GM18870 (cell line): Measurements from ENCODE around the gene FAM81A.

Experiments used
- ATAC-seq: cut with Tn5 transposase; IDR thresholded peaks from one replicate; pipeline ENCODE4 v1.9.1; 2021; ENCODE audit warnings: moderate library complexity; ENCODE audit not compliant: unreplicated experiment

Gene FAM81A

DNA sequence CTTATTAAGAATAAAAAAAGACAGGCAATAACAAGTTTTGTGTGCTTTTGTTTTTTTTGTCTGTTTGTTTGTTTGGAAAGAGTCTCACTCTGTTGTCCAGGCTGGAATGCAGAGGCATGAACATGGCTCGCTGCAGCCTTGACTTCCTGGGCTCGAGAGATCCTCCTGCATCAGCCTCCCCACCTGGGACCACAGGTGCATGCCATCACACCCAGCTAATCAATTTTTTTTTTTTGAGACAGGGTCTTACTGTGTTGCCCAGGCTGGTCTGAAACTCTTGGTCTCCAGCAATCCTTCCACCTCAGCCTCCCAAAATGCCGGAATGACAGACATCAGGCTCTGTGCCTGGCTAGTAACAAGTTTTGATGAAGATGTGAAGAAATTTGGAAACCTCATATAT, 100.5 kb downstream of the FAM81A start:
- ATAC-seq, result no peak

DNA sequence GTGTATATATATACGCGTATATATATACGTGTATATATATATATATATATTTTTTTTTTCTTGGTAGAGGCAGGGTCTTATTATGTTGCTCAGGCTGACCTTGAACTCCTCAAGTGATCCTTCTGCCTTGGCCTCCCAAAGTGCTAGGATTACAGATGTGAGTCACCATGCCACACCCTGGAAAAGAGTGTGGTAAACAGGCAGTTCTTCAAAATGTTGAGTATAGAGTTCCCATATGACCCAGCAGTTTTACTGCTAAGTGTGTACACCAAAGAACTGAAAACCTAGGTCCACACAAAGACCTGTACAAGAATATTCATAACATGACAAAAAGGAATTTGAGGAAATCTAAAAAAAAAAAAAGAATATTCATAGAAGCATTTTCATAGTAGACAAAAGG, 101.8 kb downstream of the FAM81A start:
- no peak for ATAC-seq

DNA sequence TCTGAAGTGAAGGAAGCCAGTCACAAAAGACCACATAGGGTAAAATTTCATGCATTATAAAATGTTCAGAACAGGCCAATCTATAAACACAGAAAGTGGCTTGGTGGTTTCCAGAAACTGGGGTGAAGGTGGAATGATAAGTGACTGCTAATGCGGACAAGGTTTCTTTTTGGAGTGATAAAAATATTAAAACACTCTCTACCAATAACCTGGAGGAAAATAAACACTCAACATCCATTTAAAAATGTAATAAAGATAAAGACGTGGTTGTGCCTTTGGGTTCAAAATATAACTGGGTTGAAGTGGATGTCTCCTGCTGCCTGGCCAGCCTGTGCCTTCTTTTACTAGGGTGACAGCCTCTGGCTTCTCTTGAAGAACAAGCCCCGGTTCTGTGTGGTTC, 102.7 kb downstream of the FAM81A start:
- ATAC-seq, result no peak

DNA sequence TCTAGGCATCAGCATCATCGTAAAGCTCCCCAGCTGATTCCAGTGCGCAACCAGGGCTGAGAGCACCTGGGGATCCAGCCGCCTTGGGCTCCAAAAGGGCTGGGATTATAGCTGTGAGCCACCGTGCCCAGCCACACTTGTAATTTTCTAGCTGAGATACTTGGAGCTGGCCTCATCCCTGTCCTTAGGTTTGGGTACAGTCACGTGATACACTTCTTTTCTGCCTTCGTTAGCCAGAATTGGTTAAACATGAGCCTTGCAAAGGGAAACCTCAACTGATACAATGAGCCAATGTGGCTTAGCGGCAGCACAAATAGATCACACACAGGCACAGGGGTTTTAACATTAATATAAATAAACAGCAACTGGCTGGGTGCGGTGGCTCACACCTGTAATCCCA, 103.8 kb downstream of the FAM81A start:
- no peak for ATAC-seq

DNA sequence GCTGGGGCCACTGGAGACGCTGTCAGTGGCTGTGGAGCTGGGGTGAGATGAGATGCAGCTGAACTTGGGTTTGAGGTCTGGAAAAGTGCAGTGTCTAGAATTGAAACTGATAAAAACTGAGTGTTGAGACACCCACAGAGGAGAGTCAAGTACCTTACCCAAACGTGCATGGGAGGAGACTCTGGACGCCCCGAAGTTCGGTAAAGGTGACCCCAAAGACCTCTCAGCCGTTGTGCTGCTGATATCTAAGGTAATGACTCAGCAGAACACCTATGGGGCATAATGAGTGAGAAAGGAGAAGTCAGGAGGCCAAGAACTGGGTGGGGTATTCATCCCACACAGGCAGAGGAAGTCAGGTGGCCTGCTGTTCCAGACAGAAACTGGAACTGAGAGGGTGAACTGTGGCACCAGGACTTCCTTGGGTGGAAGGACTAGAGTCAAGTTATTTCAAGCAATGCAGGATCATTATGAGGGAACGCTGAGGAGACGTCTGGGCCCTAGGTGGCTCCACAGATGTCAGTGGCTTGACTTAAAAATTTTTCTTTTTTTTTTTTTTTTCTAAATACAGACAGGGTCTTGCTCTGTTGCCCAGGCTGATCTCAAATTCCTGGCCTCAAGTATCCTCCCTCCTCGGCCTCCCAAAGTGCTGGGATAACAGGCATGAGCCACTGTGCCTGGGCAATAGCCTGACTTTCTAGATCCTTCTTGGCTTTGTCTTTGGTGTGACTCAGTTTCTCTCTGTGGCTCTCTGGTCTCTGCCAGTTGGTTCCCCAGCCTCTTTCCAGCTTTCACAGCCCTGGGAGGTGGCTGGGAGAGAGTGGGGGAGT, 105.9 kb downstream of the FAM81A start:
- ATAC-seq, result no peak

DNA sequence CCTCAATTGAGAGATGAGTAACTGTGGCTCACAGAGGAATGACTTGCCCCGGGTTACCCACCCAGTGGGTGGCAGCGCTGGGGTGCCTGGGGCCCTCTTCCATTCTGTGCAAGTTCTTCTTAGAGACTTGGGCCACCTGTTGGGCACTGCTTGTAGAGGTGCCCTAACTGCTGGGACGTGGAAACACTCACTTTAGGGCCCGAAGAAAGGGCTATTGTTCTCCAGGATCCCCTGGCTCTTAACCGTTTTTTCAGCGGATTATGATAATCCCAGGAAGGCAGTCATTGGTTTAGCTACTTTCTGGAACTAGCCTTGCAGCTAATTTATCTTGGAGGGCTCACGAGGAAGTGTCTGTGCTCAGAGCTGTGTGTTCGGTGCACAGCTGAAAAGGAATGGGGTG, 107.6 kb downstream of the FAM81A start:
- ATAC-seq, result no peak

DNA sequence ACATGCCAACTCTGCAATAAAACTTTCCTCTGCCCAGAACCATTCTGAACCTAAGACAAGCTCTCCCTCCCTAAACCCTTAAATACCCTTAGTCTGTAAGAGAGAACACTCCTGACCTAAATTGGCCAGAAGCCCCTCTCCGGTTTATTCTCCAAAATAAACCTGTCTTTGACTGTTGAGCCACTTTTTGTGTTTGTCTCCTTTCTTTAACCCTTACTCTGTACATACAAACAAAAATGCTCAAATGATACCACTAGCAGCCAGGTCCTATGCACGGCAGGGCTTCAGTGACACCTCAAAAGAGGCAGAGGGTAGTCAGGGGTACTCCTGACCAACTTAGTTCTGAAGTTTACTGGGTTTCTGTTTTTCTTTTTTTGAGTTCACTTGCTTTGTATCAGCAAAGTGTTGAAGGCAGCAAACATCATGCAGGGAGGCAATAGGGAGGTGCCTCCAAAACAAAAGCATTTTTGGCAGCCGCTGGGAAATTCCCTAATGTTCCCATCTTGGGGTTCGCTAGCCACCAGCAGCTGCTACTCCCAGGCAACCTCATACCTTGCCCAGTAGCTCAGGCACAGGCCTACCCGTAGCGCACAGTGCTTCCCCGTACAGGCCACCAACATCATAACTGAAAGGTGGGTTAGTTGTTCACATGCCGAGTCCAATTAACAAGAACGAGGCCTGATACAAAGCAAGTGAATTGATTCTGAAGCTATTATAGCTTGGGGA, 110.7 kb downstream of the FAM81A start:
- no peak for ATAC-seq

DNA sequence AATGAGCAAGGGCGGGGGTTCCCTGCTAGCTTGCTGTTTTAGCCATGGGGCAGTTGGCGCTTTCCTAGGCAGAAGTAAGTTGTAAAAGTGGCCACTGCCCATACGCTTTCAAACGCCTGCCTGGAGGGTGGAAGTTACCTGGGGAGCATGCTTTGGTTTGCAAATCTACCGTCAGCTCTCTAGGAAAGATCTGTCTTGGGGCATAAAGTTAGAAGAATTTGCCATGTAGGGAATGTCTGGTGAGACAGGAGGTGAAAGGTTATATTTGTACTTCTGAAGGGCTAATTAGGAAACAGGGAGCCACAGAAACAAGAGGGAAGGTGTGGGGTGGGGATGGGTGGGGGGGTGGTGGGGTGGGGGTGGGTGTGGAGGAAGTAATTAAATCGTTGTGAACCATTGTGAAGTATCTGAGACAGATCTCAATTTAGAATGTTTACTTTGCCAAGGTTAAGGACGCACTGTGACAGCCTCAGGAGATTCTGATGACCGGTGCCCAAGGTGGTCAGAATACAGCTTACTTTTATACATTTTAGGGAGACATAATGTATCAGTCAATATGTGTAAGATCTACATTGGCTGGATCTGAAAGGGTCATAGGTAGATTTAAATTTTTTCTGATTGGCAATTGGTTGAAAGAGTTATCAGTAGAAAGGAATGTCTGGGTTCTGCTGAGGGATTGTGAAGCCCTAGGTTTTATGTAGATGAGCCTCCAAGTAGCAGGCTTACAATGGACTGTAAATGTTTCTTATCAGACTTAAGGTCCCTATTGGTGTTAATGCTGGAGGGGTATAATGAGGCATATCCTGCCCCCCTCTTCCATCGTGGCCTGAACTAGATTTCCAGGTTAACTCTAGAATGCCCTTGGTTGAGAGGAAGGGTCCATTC, 111.6 kb downstream of the FAM81A start:
- no peak for ATAC-seq

DNA sequence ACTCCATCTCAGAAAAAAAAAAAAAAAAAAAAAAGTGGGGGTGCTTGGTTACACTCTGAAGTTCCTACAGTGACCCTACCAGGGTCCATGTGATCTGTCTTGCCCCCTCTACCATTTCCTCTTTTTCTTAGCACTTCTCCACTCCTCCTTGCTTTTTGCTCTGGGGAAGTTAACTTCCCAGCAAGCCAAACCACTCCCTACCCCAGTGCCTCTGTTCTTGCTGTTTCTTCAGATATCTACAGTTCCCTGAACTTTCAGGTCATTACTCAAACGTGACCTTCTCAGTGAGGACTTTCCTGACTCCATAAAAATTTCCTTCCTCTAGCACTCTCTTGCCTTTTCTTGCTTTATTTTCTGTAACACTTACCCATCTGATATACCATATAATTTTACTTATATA, 112.5 kb downstream of the FAM81A start:
- ATAC-seq, result no peak

DNA sequence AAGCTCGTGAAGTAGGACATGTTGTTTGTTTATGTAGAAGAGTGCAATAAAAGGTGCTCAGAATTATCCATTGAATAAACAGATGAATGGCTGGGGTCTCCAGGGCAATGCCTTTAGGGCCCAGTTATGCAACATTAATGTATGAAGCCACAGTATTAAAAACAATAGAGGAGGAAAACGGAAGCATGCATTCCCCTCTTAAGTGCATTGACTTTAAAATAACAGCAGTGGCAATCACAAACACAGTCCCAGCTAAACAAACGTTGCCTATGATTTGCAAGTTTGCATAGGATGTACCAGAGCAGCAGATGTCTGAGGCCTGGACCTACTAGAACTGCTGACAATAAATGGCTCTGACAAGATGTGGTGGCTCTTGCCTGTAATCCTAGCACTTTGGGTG, 113.0 kb downstream of the FAM81A start:
- ATAC-seq, result no peak

DNA sequence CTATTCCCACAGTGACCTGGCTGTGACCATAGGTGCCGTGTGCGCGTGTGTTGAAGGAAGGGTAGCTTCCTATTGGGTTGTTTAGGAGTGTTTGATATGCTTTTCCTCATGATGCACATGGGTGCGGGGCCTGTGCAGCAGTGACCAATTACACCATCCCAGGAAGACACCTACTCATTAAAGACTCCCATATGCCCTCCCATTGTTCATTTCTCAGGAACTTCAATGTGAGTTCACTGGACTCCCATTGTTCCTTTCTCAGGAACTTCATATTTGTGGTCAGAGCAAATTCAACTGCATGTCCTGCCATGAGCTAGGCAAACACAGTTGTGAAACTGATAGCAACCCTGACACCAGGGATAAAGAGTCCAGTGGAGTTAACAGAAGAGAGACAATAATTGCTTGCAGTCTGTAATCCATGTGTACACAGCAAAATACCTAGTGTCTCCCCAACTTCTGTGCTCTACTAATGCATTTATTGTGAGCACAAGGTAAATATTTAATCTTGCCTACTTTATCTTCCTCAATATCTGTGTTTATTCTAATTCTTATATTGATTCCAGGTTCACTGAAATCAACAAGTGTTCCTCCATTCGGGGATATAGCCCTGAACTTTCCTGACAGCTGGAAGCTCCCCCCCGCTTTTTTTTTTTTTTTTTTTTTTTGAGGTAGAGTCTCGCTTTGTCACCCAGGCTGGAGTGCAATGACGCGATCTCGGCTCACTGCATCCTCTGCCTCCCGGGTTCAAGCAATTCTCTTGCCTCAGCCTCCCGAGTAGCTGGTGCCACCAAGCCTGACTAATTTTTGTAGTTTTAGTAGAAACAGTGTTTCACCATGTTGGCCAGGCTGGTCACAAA, 116.1 kb downstream of the FAM81A start:
- ATAC-seq, result no peak

DNA sequence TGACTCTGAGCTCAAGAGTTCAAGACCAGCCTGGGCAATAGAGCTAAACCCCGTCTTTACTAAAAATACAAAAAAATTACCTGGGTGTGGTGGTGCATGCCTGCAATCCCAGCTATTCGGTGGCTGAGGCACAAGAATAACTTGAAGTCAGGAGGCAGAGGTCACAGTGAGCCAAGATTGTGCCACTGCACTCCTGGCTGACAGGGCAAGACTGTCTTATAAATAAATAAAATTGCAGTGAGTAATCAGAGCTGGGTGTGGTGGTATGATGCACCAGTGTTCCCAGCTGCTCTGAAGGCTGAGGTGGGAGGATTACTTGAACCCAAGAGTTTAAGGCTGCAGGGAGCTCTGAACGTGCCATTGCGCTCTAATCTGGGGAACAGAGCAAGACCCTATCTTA, 117.7 kb downstream of the FAM81A start:
- no peak for ATAC-seq

DNA sequence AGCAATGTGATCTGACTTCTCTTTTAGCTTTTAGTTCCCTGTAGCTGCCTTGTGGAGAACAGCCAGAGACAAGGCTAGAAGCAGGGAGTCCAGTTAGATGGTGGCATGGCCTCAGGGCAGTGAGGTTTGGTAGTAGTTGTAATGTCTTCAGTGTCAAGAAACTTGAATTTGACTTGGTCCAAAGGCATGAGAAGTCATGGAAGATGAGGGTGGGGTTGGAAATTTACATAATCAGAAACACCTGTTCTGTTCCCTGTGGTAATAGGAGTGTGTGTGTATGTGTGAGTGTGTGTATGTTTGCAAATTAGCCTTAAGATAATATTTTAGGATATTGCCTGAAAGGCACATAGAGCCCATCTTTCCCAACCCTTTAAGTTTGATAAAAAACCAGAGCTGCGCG, 118.4 kb downstream of the FAM81A start:
- ATAC-seq, result no peak

DNA sequence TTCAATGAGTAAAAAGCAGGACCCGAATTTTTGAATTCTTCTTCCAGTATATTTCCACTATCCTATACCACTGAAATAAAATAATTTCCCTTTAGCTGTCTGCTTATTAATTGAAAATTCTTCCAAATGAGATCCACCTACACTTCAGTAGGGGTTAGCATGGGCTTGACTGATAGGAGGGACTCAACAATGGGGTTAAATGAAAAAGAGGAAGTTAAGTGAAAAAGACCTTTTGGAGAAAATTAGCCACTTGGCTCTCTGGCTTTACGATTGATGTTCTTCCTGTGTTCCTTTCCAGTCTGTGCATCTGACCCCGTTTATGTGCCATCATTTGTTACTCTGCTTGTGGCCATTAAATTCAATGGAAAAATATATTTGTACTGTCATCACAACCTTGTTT, 119.6 kb downstream of the FAM81A start:
- no peak for ATAC-seq

DNA sequence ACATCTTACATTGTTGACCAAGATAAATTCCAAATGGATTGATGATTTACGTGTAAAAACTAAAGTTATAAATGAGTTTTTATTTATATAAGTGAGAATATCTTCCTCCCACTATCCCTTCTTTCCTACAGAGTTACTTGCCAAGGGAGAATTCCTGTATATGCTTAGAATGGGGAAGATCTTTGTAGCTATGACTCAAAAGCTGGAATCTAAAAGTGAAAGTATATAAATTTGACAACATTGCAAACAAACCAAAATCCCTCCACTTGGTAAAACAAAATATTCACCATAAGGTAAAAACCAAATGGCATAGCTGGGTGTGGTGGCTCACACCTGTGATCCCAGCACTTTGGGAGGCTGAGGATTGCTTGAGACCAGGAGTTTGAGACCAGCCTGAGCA, 120.9 kb downstream of the FAM81A start:
- ATAC-seq, result no peak

DNA sequence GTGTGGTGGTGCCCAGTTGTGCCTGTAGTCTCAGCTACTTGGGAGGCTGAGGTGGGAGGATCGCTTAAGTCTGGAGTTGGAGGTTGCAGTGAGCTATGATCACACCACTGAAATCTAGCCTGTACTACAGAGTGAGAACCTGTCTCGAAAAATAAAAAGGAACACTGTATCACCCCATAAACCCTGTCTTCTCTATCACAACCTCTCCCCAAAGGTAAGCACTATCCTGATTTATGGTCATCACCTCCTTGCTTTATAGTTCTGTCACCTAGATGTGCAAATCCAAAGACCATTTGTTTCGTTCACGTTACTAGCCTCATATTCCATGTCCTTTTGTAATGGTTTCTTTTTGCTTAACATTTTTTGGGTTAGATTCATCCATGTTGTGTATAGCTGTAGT, 123.6 kb downstream of the FAM81A start:
- no peak for ATAC-seq

DNA sequence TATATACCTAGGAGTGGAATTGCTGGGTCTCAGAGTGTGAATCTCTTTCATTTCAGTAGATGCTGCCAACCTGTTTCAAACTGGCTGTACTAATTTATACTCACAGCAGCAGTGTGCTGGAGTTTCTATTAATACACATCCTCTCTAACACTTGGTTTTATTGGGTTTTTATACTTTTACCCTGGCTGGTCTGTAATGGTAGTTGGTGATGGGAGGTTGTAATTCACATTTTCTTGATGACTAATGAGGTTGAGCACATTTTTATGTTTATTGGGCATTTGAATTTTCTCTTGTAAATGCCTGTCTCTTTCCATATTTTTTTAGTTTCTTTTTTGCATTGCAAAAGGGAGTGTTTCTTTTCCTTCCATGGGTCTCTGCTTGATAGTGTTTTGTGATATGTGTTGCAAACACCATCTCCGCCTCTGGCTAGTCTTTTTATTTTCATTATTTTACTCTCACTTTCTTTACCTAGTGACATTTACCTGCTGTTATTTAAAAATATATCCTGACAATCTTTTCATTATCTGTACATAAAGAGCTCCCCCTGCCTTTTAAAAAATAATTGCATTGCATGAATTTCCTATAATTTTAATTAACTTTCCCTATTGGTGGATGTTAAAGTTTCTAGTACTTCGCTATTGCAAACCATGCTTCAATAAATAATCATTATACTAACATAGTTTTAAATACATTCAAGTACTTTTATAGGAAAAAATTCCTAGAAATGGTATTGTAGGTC, 124.6 kb downstream of the FAM81A start:
- ATAC-seq, result no peak

DNA sequence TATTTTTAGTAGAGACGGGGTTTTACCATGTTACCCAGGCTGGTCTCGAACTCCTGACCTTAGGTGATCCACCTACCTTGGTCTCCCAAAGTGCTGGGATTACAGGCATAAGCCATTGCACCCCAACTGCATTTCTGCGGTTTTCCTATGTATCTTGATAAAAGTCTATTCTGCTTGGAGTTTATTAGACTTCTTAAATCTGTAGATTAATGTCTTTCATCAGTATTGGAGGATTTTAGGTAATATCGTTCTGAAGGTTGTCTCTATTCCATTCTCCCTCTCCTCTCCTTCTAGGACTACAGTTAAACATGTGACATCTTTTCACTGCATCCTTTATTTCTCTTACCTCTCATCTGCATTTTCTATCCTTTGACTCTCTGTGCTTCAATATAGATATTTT, 127.3 kb downstream of the FAM81A start:
- ATAC-seq, result no peak

DNA sequence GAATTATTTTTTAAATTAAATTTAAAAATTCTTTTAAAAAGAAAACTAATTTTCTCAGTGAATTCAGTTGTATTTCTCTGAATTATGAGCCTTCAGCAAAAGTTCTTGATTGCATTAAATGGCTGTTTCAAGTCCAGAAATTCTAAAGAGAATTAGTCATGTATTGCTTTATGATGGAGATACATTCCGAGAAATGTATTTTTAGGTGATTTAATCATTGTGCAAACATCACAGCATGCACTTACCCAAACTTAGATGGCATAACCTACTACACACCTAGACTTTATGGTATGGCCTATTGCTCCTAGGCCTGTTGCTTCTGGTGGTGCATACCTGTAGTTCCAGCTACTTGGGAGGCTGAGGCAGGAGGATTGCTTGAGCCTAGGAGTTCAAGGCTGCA, 129.3 kb downstream of the FAM81A start:
- ATAC-seq, result no peak

DNA sequence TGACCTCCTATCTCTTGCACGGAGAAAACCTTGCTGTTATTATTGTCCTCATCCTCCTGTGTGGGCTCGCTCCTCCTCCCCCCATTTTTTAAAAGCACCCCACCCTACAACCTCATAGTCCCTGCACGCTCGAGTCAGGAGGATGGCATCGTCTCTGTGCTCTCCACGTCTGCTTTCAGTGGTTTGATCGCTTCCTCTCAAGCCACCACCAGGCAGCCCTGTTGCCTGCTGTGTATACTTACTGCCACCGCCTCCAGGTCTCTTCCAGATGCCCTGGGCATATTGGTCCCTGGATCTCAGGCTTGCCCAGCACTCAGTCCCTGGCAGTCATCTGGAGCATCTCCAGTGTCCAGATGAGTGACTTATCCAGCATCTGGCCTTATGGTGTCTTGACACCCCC, 131.5 kb downstream of the FAM81A start:
- ATAC-seq, result no peak
